MM.1S (cell line): ENCODE measurements around the gene FRS3.

Experiments
- DNase-seq: peaks from one replicate; pipeline ENCODE4 v3.0.0-alpha.2; 2015
- H2AFZ ChIP-seq: fragments of 300-600 bp; sonication (generic); 2 replicates; pipeline ENCODE4 v1.6.0; 2016; ENCODE audit warnings: antibody characterized with exemption, low read length
- H3F3A ChIP-seq: fragments of 300-600 bp; sonication (generic); 2 replicates; pipeline ENCODE4 v1.6.1; 2016; ENCODE audit warnings: mild to moderate bottlenecking, antibody characterized with exemption, low read length, moderate library complexity, mixed read lengths; ENCODE audit not compliant: insufficient read depth
- H3K27ac ChIP-seq: fragments of 300-600 bp; sonication (generic); 2 replicates; pipeline ENCODE4 v1.5.1; 2016; ENCODE audit warnings: mild to moderate bottlenecking, low read length
- H3K27me3 ChIP-seq: fragments of 300-600 bp; sonication (generic); replicated peaks from 2 replicates; pipeline ENCODE4 v1.6.0; 2016; ENCODE audit warnings: low read length; ENCODE audit not compliant: insufficient read depth
- H3K36me3 ChIP-seq: fragments of 300-600 bp; sonication (generic); replicated peaks from 2 replicates; pipeline ENCODE4 v1.6.1; 2016; ENCODE audit warnings: mild to moderate bottlenecking, low read length, mixed read lengths; ENCODE audit not compliant: insufficient read depth
- H3K4me1 ChIP-seq: fragments of 300-600 bp; sonication (generic); 2 replicates; pipeline ENCODE4 v1.6.1; 2016; ENCODE audit warnings: low read length, mixed read lengths
- H3K4me2 ChIP-seq: fragments of 300-600 bp; sonication (generic); 2 replicates; pipeline ENCODE4 v1.6.0; 2016; ENCODE audit warnings: low read depth, low read length
- H3K4me3 ChIP-seq: fragments of 300-600 bp; sonication (generic); 2 replicates; pipeline ENCODE4 v1.5.1; 2016; ENCODE audit warnings: low read length, mixed read lengths
- H3K79me2 ChIP-seq: fragments of 300-600 bp; sonication (generic); 2 replicates; pipeline ENCODE4 v1.6.1; 2016; ENCODE audit warnings: mixed run types, low read length, mixed read lengths
- H3K9ac ChIP-seq: fragments of 300-600 bp; sonication (generic); 2 replicates; pipeline ENCODE4 v1.6.1; 2016; ENCODE audit warnings: low read length, mixed read lengths
- H3K9me2 ChIP-seq: fragments of 300-600 bp; sonication (generic); replicated peaks from 2 replicates; pipeline ENCODE4 v1.6.1; 2016; ENCODE audit warnings: mild to moderate bottlenecking, low read length, mixed read lengths; ENCODE audit not compliant: insufficient read depth
- H3K9me3 ChIP-seq: fragments of 300-600 bp; sonication (generic); replicated peaks from 2 replicates; pipeline ENCODE4 v1.6.1; 2016; ENCODE audit warnings: mild to moderate bottlenecking, low read length, mixed read lengths; ENCODE audit not compliant: insufficient read depth
- H4K20me1 ChIP-seq: fragments of 300-600 bp; sonication (generic); 2 replicates; pipeline ENCODE4 v1.6.1; 2016; ENCODE audit warnings: mild to moderate bottlenecking, low read length, moderate library complexity, mixed read lengths; ENCODE audit not compliant: insufficient read depth
- CTCF ChIP-seq: fragments of 300-600 bp; sonication (generic); IDR thresholded peaks from 2 replicates; pipeline ENCODE4 v1.5.1; 2016; ENCODE audit warnings: antibody characterized with exemption, low read length, mixed read lengths
- EZH2 ChIP-seq: fragments of 300-600 bp; sonication (generic); optimal IDR thresholded peaks from 2 replicates; pipeline ENCODE3; 2017; ENCODE audit warnings: low read depth, mild to moderate bottlenecking, antibody characterized with exemption, low read length, mixed read lengths
- EZH2phosphoT487 ChIP-seq: fragments of 300-600 bp; sonication (generic); IDR thresholded peaks from 2 replicates; pipeline ENCODE4 v1.6.1; 2018; ENCODE audit warnings: antibody characterized with exemption, low read length

The FRS3 gene

GRCh38 chr6:41758641-41759035 lies 21.1 kb downstream of the FRS3 start:
- H3K36me3 ChIP-seq = no peaks in the 10 kb centered on the region
- no peak overlapping the region for H3K27ac ChIP-seq
- 0 out of 2 replicates have a peak, but pooled peaks cover 3% of the 10 kb centered on the region for H3K27me3 ChIP-seq
- H3K79me2 ChIP-seq = no peaks in the 10 kb centered on the region
- no peak overlapping the region for H3K9ac ChIP-seq
- no peak overlapping the region for H3K4me3 ChIP-seq
- H3K9me2 ChIP-seq = no peaks in the 10 kb centered on the region
- no peaks in the 10 kb centered on the region for H3F3A ChIP-seq
- DNase-seq = no peak
- H4K20me1 ChIP-seq = no peaks in the 10 kb centered on the region
- H3K9me3 ChIP-seq = no peaks in the 10 kb centered on the region
- H3K4me1 ChIP-seq = no peaks in the 10 kb centered on the region
- TF ChIP-seq EZH2phosphoT487 = no peak
- no peak overlapping the region for H2AFZ ChIP-seq
- H3K4me2 ChIP-seq = no peak overlapping the region

GRCh38 chr6:41757931-41758640 lies 21.6 kb downstream of the FRS3 start:
- H3K4me2 ChIP-seq = no peak overlapping the region
- no peak overlapping the region for H3K27ac ChIP-seq
- H3K4me1 ChIP-seq = no peaks in the 10 kb centered on the region
- H4K20me1 ChIP-seq = no peaks in the 10 kb centered on the region
- DNase-seq = no peak
- no peaks in the 10 kb centered on the region for H3K9me3 ChIP-seq
- no peaks in the 10 kb centered on the region for H3K79me2 ChIP-seq
- H2AFZ ChIP-seq = no peak overlapping the region
- no peaks in the 10 kb centered on the region for H3F3A ChIP-seq
- H3K9ac ChIP-seq = no peak overlapping the region
- H3K9me2 ChIP-seq = no peaks in the 10 kb centered on the region
- TF ChIP-seq CTCF = no peak
- TF ChIP-seq EZH2 = no peak
- TF ChIP-seq EZH2phosphoT487 = no peak
- H3K36me3 ChIP-seq = no peaks in the 10 kb centered on the region
- 0 out of 2 replicates have a peak, but pooled peaks cover 3% of the 10 kb centered on the region for H3K27me3 ChIP-seq
- H3K4me3 ChIP-seq = no peak overlapping the region

GRCh38 chr6:41757271-41757670 lies 22.4 kb downstream of the FRS3 start:
- no peak for DNase-seq
- no peak overlapping the region for H3K27ac ChIP-seq
- no peaks in the 10 kb centered on the region for H3K9me3 ChIP-seq
- H3F3A ChIP-seq = no peaks in the 10 kb centered on the region
- no peaks in the 10 kb centered on the region for H3K79me2 ChIP-seq
- H3K9ac ChIP-seq = no peak overlapping the region
- no peaks in the 10 kb centered on the region for H3K9me2 ChIP-seq
- H3K27me3 ChIP-seq = 0 out of 2 replicates have a peak, but pooled peaks cover 3% of the 10 kb centered on the region
- no peaks in the 10 kb centered on the region for H3K36me3 ChIP-seq
- H3K4me2 ChIP-seq = no peak overlapping the region
- no peaks in the 10 kb centered on the region for H4K20me1 ChIP-seq
- no peak overlapping the region for H2AFZ ChIP-seq
- H3K4me1 ChIP-seq = no peaks in the 10 kb centered on the region
- TF ChIP-seq EZH2phosphoT487 (no peak), EZH2 (no peak), CTCF (no peak)
- no peak overlapping the region for H3K4me3 ChIP-seq

GRCh38 chr6:41756354-41756753 lies 23.3 kb downstream of the FRS3 start:
- H3F3A ChIP-seq = no peaks in the 10 kb centered on the region
- no peaks in the 10 kb centered on the region for H3K9me3 ChIP-seq
- H3K9ac ChIP-seq = no peak overlapping the region
- H3K27ac ChIP-seq = no peak overlapping the region
- H4K20me1 ChIP-seq = no peaks in the 10 kb centered on the region
- DNase-seq = no peak
- H3K9me2 ChIP-seq = no peaks in the 10 kb centered on the region
- H3K36me3 ChIP-seq = no peaks in the 10 kb centered on the region
- H3K4me1 ChIP-seq = no peaks in the 10 kb centered on the region
- no peak overlapping the region for H3K4me2 ChIP-seq
- TF ChIP-seq EZH2 (no peak), CTCF (no peak), EZH2phosphoT487 (no peak)
- no peak overlapping the region for H2AFZ ChIP-seq
- 0 out of 2 replicates have a peak, but pooled peaks cover under 1% of the 10 kb centered on the region for H3K27me3 ChIP-seq
- no peak overlapping the region for H3K4me3 ChIP-seq
- no peaks in the 10 kb centered on the region for H3K79me2 ChIP-seq
